GM23338 (cell line): Measurements from ENCODE around the gene DCN. TPM values are rescaled to one million over a fixed set of nuclear protein-coding genes. Genes with fewer than 3 reads are reported as not detected.

Experiments used
- ATAC-seq: fragments of 200-7000 bp; cut with Tn5 transposase; 3 replicates; pipeline ENCODE4 v1.9.1; 2020
- DNase-seq: peaks from one replicate; pipeline ENCODE4 v3.0.0-alpha.2; 2015; ENCODE audit warnings: low spot score
- H2AFZ ChIP-seq: fragments of 200-600 bp; sonication (generic); 2 replicates; pipeline ENCODE4 v1.8.0; 2016; ENCODE audit warnings: antibody characterized with exemption, mild to moderate bottlenecking, moderate library complexity
- H3F3A ChIP-seq: fragments of 200-600 bp; sonication (generic); replicated peaks from 2 replicates; pipeline ENCODE4 v1.8.0; 2017; ENCODE audit warnings: antibody characterized with exemption, mixed run types, low read depth
- H3K27ac ChIP-seq: fragments of 200-600 bp; sonication (generic); 2 replicates; pipeline ENCODE4 v1.6.1; 2016; ENCODE audit warnings: low read depth
- H3K27me3 ChIP-seq: fragments of 200-600 bp; sonication (generic); 2 replicates; pipeline ENCODE4 v1.8.0; 2016; ENCODE audit warnings: mild to moderate bottlenecking, mixed run types, moderate library complexity; ENCODE audit not compliant: insufficient read depth
- H3K36me3 ChIP-seq: fragments of 200-600 bp; sonication (generic); 2 replicates; pipeline ENCODE4 v1.8.0; 2016; ENCODE audit warnings: mild to moderate bottlenecking; ENCODE audit not compliant: insufficient read depth
- H3K4me1 ChIP-seq: fragments of 200-600 bp; sonication (generic); 2 replicates; pipeline ENCODE4 v1.8.0; 2016; ENCODE audit warnings: mild to moderate bottlenecking, moderate library complexity; ENCODE audit not compliant: insufficient read depth
- H3K4me2 ChIP-seq: fragments of 200-600 bp; sonication (generic); 2 replicates; pipeline ENCODE4 v1.7.1; 2017; ENCODE audit warnings: mixed run types
- H3K4me3 ChIP-seq: fragments of 200-600 bp; sonication (generic); 2 replicates; pipeline ENCODE4 v1.6.1; 2016; ENCODE audit warnings: mixed run types
- H3K79me2 ChIP-seq: fragments of 200-600 bp; sonication (generic); replicated peaks from 2 replicates; pipeline ENCODE4 v1.8.0; 2017; ENCODE audit warnings: mild to moderate bottlenecking; ENCODE audit not compliant: insufficient read depth
- H3K9me2 ChIP-seq: fragments of 200-600 bp; sonication (generic); 2 replicates; pipeline ENCODE4 v1.8.0; 2017; ENCODE audit not compliant: insufficient read depth
- H4K20me1 ChIP-seq: fragments of 200-600 bp; sonication (generic); replicated peaks from 2 replicates; pipeline ENCODE4 v1.8.0; 2017; ENCODE audit warnings: mild to moderate bottlenecking; ENCODE audit not compliant: insufficient read depth
- H3K27ac Mint-ChIP-seq: 2 replicates; pipeline ENCODE4 v1.8.0; 2020; ENCODE audit warnings: inconsistent platforms, mild to moderate bottlenecking, moderate library complexity, mixed read lengths
- H3K27me3 Mint-ChIP-seq: 3 replicates; pipeline ENCODE4 v1.8.0; 2022; ENCODE audit warnings: low read depth, mild to moderate bottlenecking, moderate library complexity, mixed read lengths, inconsistent platforms; ENCODE audit not compliant: insufficient read depth, poor library complexity
- H3K36me3 Mint-ChIP-seq: 3 replicates; pipeline ENCODE4 v1.8.0; 2021; ENCODE audit warnings: low read depth, mild to moderate bottlenecking, inconsistent platforms, moderate library complexity, mixed read lengths
- H3K4me1 Mint-ChIP-seq: 3 replicates; pipeline ENCODE4 v1.8.0; 2020; ENCODE audit warnings: mild to moderate bottlenecking, inconsistent platforms, mixed read lengths
- H3K4me3 Mint-ChIP-seq: 3 replicates; pipeline ENCODE4 v1.8.0; 2021; ENCODE audit warnings: moderate library complexity, mild to moderate bottlenecking, inconsistent platforms, mixed read lengths
- H3K9me3 Mint-ChIP-seq: 3 replicates; pipeline ENCODE4 v1.8.0; 2020; ENCODE audit warnings: moderate library complexity, mild to moderate bottlenecking, inconsistent platforms, mixed read lengths
- CREB1 ChIP-seq: fragments of 250-450 bp; sonication (Bioruptor Pico); IDR thresholded peaks from 2 replicates; pipeline ENCODE4 v1.5.0; 2020; ENCODE audit warnings: low read depth, mild to moderate bottlenecking, moderate library complexity
- CTCF ChIP-seq, 2 experiments: fragments of 200-600 bp in 1 of 2; sonication (generic) in 1 of 2; conservative IDR thresholded peaks; 2 replicates each; pipeline versions ENCODE4 v1.5.1 to v1.6.1; 2016 to 2017; ENCODE audit warnings: antibody characterized with exemption in 2 of 2, low read depth in 2 of 2, mild to moderate bottlenecking in 2 of 2, moderate library complexity in 1 of 2
- ETS1 ChIP-seq: IDR thresholded peaks from 2 replicates; pipeline ENCODE4 v1.6.1; 2016; ENCODE audit warnings: antibody characterized with exemption
- EZH2 ChIP-seq: fragments of 200-600 bp; sonication (generic); IDR thresholded peaks from one replicate; pipeline ENCODE4 v1.8.0; 2017; ENCODE audit warnings: antibody characterized with exemption, mild to moderate bottlenecking, low read depth; ENCODE audit not compliant: unreplicated experiment
- EZH2phosphoT487 ChIP-seq: fragments of 200-600 bp; sonication (generic); IDR thresholded peaks from one replicate; pipeline ENCODE4 v1.8.1; 2018; ENCODE audit warnings: antibody characterized with exemption; ENCODE audit not compliant: unreplicated experiment
- JUNB ChIP-seq: IDR thresholded peaks from one replicate; pipeline ENCODE4 v1.6.1; 2016; ENCODE audit warnings: antibody characterized with exemption; ENCODE audit not compliant: unreplicated experiment
- NANOG ChIP-seq: IDR thresholded peaks from 2 replicates; pipeline ENCODE4 v1.6.1; 2016; ENCODE audit warnings: antibody characterized with exemption, borderline replicate concordance
- POLR2AphosphoS5 ChIP-seq: IDR thresholded peaks from 2 replicates; pipeline ENCODE4 v1.6.1; 2016; ENCODE audit warnings: antibody characterized with exemption, low read depth
- REST ChIP-seq: IDR thresholded peaks from one replicate; pipeline ENCODE4 v1.6.1; 2018; ENCODE audit warnings: antibody characterized with exemption; ENCODE audit not compliant: unreplicated experiment
- STAT1 ChIP-seq: IDR thresholded peaks from one replicate; pipeline ENCODE4 v1.6.1; 2016; ENCODE audit warnings: antibody characterized with exemption; ENCODE audit not compliant: unreplicated experiment
- ZNF114 ChIP-seq: fragments of 250-450 bp; sonication (Bioruptor Pico); IDR thresholded peaks from 2 replicates; pipeline ENCODE4 v1.5.0; 2020; ENCODE audit warnings: mild to moderate bottlenecking, moderate library complexity
- ZNF331 ChIP-seq: fragments of 250-450 bp; sonication (Bioruptor Pico); IDR thresholded peaks from 2 replicates; pipeline ENCODE4 v1.5.0; 2020; ENCODE audit warnings: low read depth, mild to moderate bottlenecking, moderate library complexity
- ZNF462 ChIP-seq: fragments of 250-450 bp; sonication (Bioruptor Pico); IDR thresholded peaks from 2 replicates; pipeline ENCODE4 v1.5.0; 2020; ENCODE audit warnings: mild to moderate bottlenecking, moderate library complexity
- polyA plus RNA-seq: library from polyadenylated mRNA; unstranded; fragments of >200 nt; fragmentation: Nextera tagmentation; extraction: Ambion mirVana; gene quantifications from 2 replicates; pipeline ENCODE4 v1.2.1, GENCODE V29; 2016
- total RNA-seq: library from RNA; depleted of rRNA; stranded (reverse); fragments of >200 nt; shearing (Covaris generic); gene quantifications from 2 replicates; pipeline ENCODE4 v1.2.3, GENCODE V29; 2014

DCN gene
- total and polyA plus RNA-seq, 2 experiments from 2014 or later = not detected

- Histone ChIP-seq H3K9me2 (no peaks in the 10 kb centered on the region; the same call in 1 of the 2 replicates), H3K27ac (no peak overlapping the region), H3K27me3 (no peaks in the 10 kb centered on the region), H3F3A (no peaks in the 10 kb centered on the region), H3K4me1 (0 out of 2 replicates have a peak, but pooled peaks cover 4% of the 10 kb centered on the region), H3K79me2 (no peaks in the 10 kb centered on the region), H4K20me1 (no peaks in the 10 kb centered on the region), H3K36me3 (no peaks in the 10 kb centered on the region), H2AFZ (no peak overlapping the region), H3K4me2 (no peak overlapping the region), H3K4me3 (no peak overlapping the region)
- Mint-ChIP-seq H3K9me3 (no peaks in the 10 kb centered on the region), H3K27ac (no peak overlapping the region), H3K27me3 (no peaks in the 10 kb centered on the region), H3K4me1 (no peaks in the 10 kb centered on the region), H3K36me3 (no peaks in the 10 kb centered on the region), H3K4me3 (no peak overlapping the region)
- no peak for DNase-seq
- ATAC-seq = no peak
- no peak for TF ChIP-seq CTCF (conservative IDR thresholded peaks at IDR 0.05; ENCODE audit: low read depth in 2 of 2)
- no peak for TF ChIP-seq STAT1
- no peak for TF ChIP-seq ZNF331 (CRISPR knock-in tag)
- no peak for TF ChIP-seq EZH2phosphoT487
- TF ChIP-seq JUNB = no peak
- TF ChIP-seq ETS1 = no peak
- TF ChIP-seq ZNF462 (CRISPR knock-in tag) = no peak
- TF ChIP-seq CREB1 (CRISPR knock-in tag) = no peak
- no peak for TF ChIP-seq POLR2AphosphoS5
- no peak for TF ChIP-seq NANOG
- TF ChIP-seq EZH2 = no peak
- TF ChIP-seq ZNF114 (CRISPR knock-in tag) = no peak
- no peak for TF ChIP-seq REST
Measured at GRCh38 chr12:91098941-91099340, 83.7 kb downstream of the DCN start.
